NB4 (cell line): ENCODE data around the gene CD48.

Source experiments
- DNase-seq: peaks from one replicate; pipeline ENCODE4 v3.0.0; 2010; ENCODE audit warnings: low read depth
- H3K4me3 ChIP-seq: one replicate; pipeline ENCODE4 v1.5.1; 2011; ENCODE audit warnings: mild to moderate bottlenecking, low read depth, low read length, moderate library complexity
- CTCF ChIP-seq: IDR thresholded peaks from one replicate; pipeline ENCODE4 v1.5.1; 2012; ENCODE audit warnings: low read depth, low read length
- MAX ChIP-seq: IDR thresholded peaks from 2 replicates; pipeline ENCODE4 v1.6.1; 2011; ENCODE audit warnings: low read depth, low read length
- MYC ChIP-seq: IDR thresholded peaks from 2 replicates; pipeline ENCODE4 v1.6.1; 2011; ENCODE audit warnings: low read depth, low read length
- POLR2A ChIP-seq: IDR thresholded peaks from 2 replicates; pipeline ENCODE4 v1.6.1; 2011; ENCODE audit warnings: mild to moderate bottlenecking; ENCODE audit not compliant: insufficient read length; ENCODE audit errors: extremely low read depth

CD48 gene

GRCh38 chr1:160682983-160683865 lies 28.4 kb downstream of the CD48 start:
- no peak overlapping the region for H3K4me3 ChIP-seq
- DNase-seq: peak; percentile 63
- TF ChIP-seq MYC (no peak), POLR2A (no peak), MAX (no peak), CTCF (no peak)

- no peak overlapping the region for H3K4me3 ChIP-seq
- TF ChIP-seq CTCF (no peak), POLR2A (no peak), MAX (no peak), MYC (no peak)
- no peak for DNase-seq
These were observed 29.8 kb downstream of the CD48 start for GRCh38 chr1:160681891-160682140.

- no peak overlapping the region for H3K4me3 ChIP-seq
- TF ChIP-seq CTCF: peak; percentile 97
- no peak for TF ChIP-seq POLR2A
- 0 out of 2 replicates have a peak, but pooled peaks have one; percentile 39 for TF ChIP-seq MYC
- TF ChIP-seq MAX: peak; percentile 21; the same call in 1 of the 2 replicates
- peak; percentile 93 for DNase-seq
These were observed 30.3 kb downstream of the CD48 start for GRCh38 chr1:160681066-160681890.

- no peak for DNase-seq
- TF ChIP-seq MAX: no peak
- H3K4me3 ChIP-seq: no peak overlapping the region
These were observed 31.2 kb downstream of the CD48 start for GRCh38 chr1:160680399-160680798.

GRCh38 chr1:160679893-160680292 lies 31.7 kb downstream of the CD48 start:
- no peak overlapping the region for H3K4me3 ChIP-seq
- no peak for TF ChIP-seq POLR2A
- DNase-seq: no peak

- TF ChIP-seq CTCF (no peak), MAX (no peak), POLR2A (no peak), MYC (no peak)
- DNase-seq: no peak
- no peak overlapping the region for H3K4me3 ChIP-seq
These were observed 34.6 kb downstream of the CD48 start for GRCh38 chr1:160676869-160677597.
